T-helper 1 cell treated with Interleukin-12 subunit alpha and Interleukin-12 subunit beta and Interleukin-4 antibody, amounts not matched to agents 30 μg/mL and 1 μg/mL, for 36 hours (primary cell): Measurements from ENCODE around the gene DISC1.
"Not testable (repeated sequence)": the region's sequence is repeated elsewhere in the genome, so short reads cannot be mapped to it uniquely, and the experiment has no call there.

Experiments used
- H3K27ac Mint-ChIP-seq: one replicate; pipeline ENCODE4 v1.8.0; 2021; ENCODE audit warnings: mild to moderate bottlenecking, mixed read lengths
- H3K27me3 Mint-ChIP-seq: one replicate; pipeline ENCODE4 v1.8.0; 2021; ENCODE audit warnings: low read depth, mixed read lengths
- H3K36me3 Mint-ChIP-seq: one replicate; pipeline ENCODE4 v1.8.0; 2021; ENCODE audit warnings: low read depth, mixed read lengths
- H3K4me1 Mint-ChIP-seq: one replicate; pipeline ENCODE4 v1.8.0; 2021; ENCODE audit warnings: low read depth, mixed read lengths
- H3K4me3 Mint-ChIP-seq: one replicate; pipeline ENCODE4 v1.8.0; 2021; ENCODE audit warnings: mild to moderate bottlenecking, moderate library complexity, mixed read lengths
- H3K9me3 Mint-ChIP-seq: one replicate; pipeline ENCODE4 v1.8.0; 2021; ENCODE audit warnings: mixed read lengths

Gene DISC1

DNA sequence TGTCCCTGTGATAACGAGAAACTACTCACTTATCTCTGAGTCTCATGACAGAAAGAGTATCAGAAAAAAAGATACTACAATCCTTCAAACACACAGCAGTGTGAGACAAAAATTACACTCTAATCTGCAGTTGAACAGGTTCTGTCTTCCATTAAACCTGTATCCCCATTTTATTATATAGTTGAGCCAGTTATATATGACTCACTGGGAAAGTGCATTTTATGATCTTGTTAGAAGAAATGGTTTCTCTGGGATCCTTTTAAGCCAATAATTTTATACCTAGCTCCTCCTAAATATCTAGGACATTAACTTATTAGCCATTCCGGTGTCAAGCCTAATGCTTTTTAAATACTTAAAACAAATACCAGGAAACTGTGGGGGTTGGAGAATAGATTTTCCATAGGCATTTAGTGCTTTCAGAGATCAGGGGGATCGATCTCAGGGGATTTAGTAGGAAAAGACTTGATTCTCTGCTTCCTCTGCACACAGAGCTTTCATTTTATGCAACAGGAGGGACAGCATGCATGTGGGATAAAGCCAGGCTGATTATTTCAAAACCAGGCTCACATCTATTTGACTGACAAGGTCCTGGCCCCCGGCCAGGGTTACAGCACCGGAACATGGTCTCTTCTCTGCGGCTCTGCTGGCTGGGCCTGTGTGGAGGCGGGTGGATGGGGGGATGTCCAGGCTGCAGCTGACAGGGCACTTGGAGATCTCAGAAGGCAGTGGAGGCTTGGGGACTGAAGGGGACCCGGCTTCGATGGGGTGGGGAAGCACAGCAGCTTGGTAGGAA is 310.6 kb downstream of the DISC1 start:
- Mint-ChIP-seq H3K27ac (no peak overlapping the region), H3K4me3 (no peak overlapping the region), H3K9me3 (no peaks in the 10 kb centered on the region), H3K36me3 (no peaks in the 10 kb centered on the region), H3K27me3 (no peaks in the 10 kb centered on the region), H3K4me1 (no peaks in the 10 kb centered on the region)

- Mint-ChIP-seq H3K27ac (no peak overlapping the region), H3K36me3 (no peaks in the 10 kb centered on the region), H3K4me1 (no peaks in the 10 kb centered on the region), H3K4me3 (no peak overlapping the region), H3K27me3 (no peaks in the 10 kb centered on the region), H3K9me3 (no peaks in the 10 kb centered on the region)
These were observed 311.6 kb downstream of the DISC1 start for GRCh38 chr1:231938211-231938610.

DNA sequence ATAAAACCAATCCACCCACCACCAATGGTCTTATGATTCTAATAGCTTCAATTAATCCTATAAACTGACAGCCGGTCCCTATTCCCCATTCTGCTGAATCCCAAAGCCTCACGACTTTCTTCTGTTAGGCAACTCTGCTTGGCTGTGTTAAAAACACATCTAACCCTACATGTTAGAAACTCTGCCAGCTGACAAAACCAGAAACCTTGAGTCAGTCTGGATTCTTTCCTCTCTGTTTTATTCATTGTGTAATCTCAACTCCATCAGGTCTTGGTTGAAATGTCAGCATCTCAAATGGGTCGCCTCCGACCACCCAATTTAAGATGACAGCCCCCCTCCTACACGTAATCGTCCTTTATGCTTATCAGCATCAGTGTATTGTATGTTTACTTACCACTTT is 312.1 kb downstream of the DISC1 start:
- Mint-ChIP-seq H3K27me3 (no peaks in the 10 kb centered on the region), H3K36me3 (no peaks in the 10 kb centered on the region), H3K4me3 (no peak overlapping the region), H3K9me3 (no peaks in the 10 kb centered on the region), H3K4me1 (no peaks in the 10 kb centered on the region), H3K27ac (no peak overlapping the region)

- Mint-ChIP-seq H3K27me3 (no peaks in the 10 kb centered on the region), H3K27ac (no peak overlapping the region), H3K4me3 (no peak overlapping the region), H3K36me3 (no peaks in the 10 kb centered on the region), H3K4me1 (no peaks in the 10 kb centered on the region), H3K9me3 (no peaks in the 10 kb centered on the region)
These were observed 312.5 kb downstream of the DISC1 start for GRCh38 chr1:231939118-231939517.

DNA sequence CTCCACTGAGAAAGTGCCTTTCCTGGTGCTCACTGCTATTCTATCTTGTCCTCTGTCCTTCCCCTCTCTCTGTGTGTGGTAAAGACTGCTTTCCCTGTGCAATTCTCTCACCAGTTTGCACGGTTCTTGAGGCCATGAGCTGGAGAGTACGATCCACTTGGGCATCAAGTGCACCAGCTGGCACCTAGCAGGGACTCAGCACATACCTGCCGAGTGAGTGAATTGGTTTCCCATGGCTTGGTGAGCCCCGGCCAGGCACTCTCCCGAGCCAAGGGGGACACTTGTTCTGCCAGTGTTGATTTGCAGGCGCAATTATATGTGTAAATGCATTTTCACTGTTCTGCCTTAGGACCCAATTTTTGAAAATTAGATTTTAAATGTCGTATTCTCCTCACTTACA is 313.5 kb downstream of the DISC1 start:
- Mint-ChIP-seq H3K27ac (no peak overlapping the region), H3K36me3 (no peaks in the 10 kb centered on the region), H3K4me1 (no peaks in the 10 kb centered on the region), H3K27me3 (no peaks in the 10 kb centered on the region), H3K9me3 (no peaks in the 10 kb centered on the region), H3K4me3 (no peak overlapping the region)

GRCh38 chr1:231940701-231941100 is 314.1 kb downstream of the DISC1 start:
- Mint-ChIP-seq H3K4me1 (no peaks in the 10 kb centered on the region), H3K36me3 (no peaks in the 10 kb centered on the region), H3K4me3 (no peak overlapping the region), H3K9me3 (peaks cover 5% of the 10 kb centered on the region), H3K27ac (no peak overlapping the region), H3K27me3 (no peaks in the 10 kb centered on the region)

GRCh38 chr1:231943084-231943483 is 316.5 kb downstream of the DISC1 start:
- H3K27ac Mint-ChIP-seq: no peak overlapping the region
- H3K4me1 Mint-ChIP-seq: no peaks in the 10 kb centered on the region
- no peaks in the 10 kb centered on the region for H3K27me3 Mint-ChIP-seq
- H3K4me3 Mint-ChIP-seq: no peak overlapping the region
- no peaks in the 10 kb centered on the region for H3K36me3 Mint-ChIP-seq
- H3K9me3 Mint-ChIP-seq: peaks cover 16% of the 10 kb centered on the region

- H3K27me3 Mint-ChIP-seq, H3K4me3 Mint-ChIP-seq, H3K4me1 Mint-ChIP-seq, H3K36me3 Mint-ChIP-seq, H3K27ac Mint-ChIP-seq: not testable (repeated sequence)
- H3K9me3 Mint-ChIP-seq: peaks cover 16% of the 10 kb centered on the region
These were observed 321.5 kb downstream of the DISC1 start for GRCh38 chr1:231948102-231948501.

GRCh38 chr1:231949277-231950091 is 322.9 kb downstream of the DISC1 start:
- no peaks in the 10 kb centered on the region for H3K36me3 Mint-ChIP-seq
- no peak overlapping the region for H3K4me3 Mint-ChIP-seq
- no peaks in the 10 kb centered on the region for H3K4me1 Mint-ChIP-seq
- H3K27ac Mint-ChIP-seq: no peak overlapping the region
- no peaks in the 10 kb centered on the region for H3K27me3 Mint-ChIP-seq
- peaks cover 16% of the 10 kb centered on the region for H3K9me3 Mint-ChIP-seq

DNA sequence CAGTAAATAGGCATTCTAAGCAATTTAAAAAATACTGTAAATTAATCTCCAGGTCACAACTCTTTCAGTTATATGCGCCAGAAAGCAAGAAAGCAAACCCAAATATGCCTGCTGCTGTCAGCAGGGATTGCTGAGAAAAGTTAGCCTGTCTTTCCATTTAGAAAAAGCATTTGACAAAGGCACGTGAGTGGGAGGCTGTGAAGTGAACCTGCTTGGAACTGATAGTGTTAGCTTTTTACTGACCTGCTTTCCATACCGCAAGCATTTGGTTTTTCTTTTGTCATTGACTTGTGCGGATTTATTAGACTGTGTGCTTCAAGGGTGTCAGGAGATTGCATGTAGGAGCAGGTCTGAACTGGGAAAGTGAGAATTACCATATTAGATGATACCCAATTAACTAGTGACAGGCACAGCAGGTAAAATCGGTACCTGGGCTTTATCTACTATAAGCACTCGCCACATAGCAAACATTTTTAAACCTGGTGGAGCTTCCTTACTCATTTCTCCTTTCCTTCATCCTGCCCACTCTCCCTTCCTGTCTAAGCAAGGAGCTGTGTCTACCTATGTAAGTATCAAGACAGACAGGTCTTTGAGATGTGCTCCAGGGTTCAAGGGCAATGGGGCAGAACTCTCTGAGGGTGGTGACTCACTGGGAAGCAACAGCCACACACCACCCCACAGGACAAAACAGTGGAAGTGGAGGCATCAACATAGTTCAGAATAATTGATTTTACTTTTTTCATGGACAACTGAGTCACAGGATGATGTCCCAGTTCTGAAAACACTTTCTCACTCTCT is 323.9 kb downstream of the DISC1 start:
- H3K27ac Mint-ChIP-seq: no peak overlapping the region
- no peaks in the 10 kb centered on the region for H3K4me1 Mint-ChIP-seq
- H3K9me3 Mint-ChIP-seq: peaks cover 13% of the 10 kb centered on the region
- H3K4me3 Mint-ChIP-seq: no peak overlapping the region
- H3K27me3 Mint-ChIP-seq: no peaks in the 10 kb centered on the region
- H3K36me3 Mint-ChIP-seq: no peaks in the 10 kb centered on the region

GRCh38 chr1:231951374-231951773 is 324.8 kb downstream of the DISC1 start:
- H3K9me3 Mint-ChIP-seq: peaks cover 12% of the 10 kb centered on the region
- no peaks in the 10 kb centered on the region for H3K4me1 Mint-ChIP-seq
- no peak overlapping the region for H3K27ac Mint-ChIP-seq
- H3K27me3 Mint-ChIP-seq: no peaks in the 10 kb centered on the region
- H3K36me3 Mint-ChIP-seq: no peaks in the 10 kb centered on the region
- no peak overlapping the region for H3K4me3 Mint-ChIP-seq

DNA sequence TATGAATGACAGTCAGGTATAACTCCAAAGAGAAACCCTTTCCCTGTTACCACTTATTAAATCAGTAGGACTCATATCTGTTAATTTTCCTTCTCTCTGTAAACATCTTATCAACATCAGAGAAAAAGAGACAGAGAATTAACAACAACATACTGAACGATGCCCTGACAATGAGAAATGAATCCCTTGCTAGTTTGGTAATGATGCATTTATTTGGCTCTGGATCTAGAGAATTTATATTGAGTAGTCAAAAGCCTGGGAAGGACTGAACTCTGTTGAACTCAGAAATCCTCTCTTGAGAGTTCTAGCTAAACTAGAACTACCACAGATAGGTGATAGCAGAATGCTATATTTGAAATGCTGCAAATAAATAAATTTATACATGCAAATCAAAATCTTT is 325.6 kb downstream of the DISC1 start:
- Mint-ChIP-seq H3K4me1 (no peaks in the 10 kb centered on the region), H3K36me3 (no peaks in the 10 kb centered on the region), H3K27me3 (no peaks in the 10 kb centered on the region), H3K4me3 (no peak overlapping the region), H3K9me3 (peaks cover 4% of the 10 kb centered on the region), H3K27ac (no peak overlapping the region)

DNA sequence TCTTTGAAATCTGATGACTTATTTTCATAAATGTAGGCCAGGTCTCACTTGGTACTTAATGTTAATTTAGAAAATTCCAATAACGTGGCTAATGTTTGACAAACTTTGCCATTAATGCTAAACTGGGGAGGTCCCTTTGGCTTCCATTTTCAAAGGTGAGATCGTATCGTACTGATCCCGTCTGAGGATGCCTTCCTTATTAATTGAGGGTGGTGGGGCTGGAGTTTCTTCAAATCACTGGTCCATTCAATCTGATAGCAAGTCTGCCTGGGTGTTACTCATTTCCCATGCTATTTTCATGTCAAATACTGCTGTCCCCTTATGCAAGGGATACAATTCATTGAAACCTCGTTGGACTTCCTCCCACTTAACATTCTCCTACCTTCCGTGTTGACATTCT is 327.1 kb downstream of the DISC1 start:
- Mint-ChIP-seq H3K27me3 (no peaks in the 10 kb centered on the region), H3K27ac (no peak overlapping the region), H3K9me3 (no peaks in the 10 kb centered on the region), H3K4me3 (no peak overlapping the region), H3K4me1 (no peaks in the 10 kb centered on the region), H3K36me3 (no peaks in the 10 kb centered on the region)

DNA sequence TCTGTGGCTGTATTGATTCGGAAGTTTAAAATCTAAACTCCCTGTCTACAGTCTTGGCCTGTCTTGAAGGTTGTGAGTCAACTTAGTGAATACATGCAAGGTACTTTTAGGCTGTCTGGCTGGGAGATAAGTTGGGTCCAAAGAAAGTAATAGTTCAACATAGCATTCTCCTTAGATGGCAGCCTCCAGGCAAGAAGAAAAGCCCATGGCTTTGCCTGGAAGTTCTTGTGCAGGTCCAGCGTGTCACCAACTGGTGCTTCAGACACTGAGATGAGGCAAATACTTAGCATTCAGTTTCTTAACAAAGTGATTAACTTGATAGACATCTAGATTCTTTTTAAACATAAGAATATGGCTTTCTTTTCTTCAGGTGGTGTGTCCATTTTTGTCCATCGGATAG is 328.2 kb downstream of the DISC1 start:
- no peaks in the 10 kb centered on the region for H3K36me3 Mint-ChIP-seq
- H3K27ac Mint-ChIP-seq: no peak overlapping the region

More for the DNA sequence above, 328.2 kb downstream of the DISC1 start:
- H3K27me3 Mint-ChIP-seq: no peaks in the 10 kb centered on the region
- H3K4me1 Mint-ChIP-seq: no peaks in the 10 kb centered on the region
- H3K9me3 Mint-ChIP-seq: no peaks in the 10 kb centered on the region
- H3K4me3 Mint-ChIP-seq: no peak overlapping the region
